ENCODE results near the gene ANKRD63. TPM values are rescaled to one million over a fixed set of nuclear protein-coding genes. Genes with fewer than 3 reads are reported as not detected.

ANKRD63 gene
- total RNA-seq, 1 donor, result not detected

DNA sequence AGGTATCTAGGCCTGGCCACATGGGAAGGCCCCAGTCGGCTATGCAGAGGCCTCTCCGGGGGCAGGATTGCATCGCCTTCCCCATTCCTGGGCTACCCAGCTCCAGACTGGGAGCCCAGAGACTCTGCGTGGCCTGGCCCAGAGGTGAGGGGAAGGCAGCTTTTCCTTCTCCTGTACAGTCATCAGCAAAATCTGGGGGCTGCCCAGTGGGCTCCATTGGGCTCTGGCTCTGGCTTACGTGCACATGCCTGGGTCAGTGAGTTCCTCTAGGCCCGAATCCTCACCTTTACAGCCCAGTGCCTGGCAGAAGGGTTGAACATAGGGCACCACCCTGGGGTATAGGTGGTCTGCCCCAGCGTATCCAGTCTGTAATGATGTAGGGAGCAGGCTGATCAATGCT is 3.9 kb upstream of the ANKRD63 start:
- Histone ChIP-seq H3K27me3 (ENCODE audit: insufficient read depth, low read length) (peaks cover 30% of the 10 kb centered on the region), H3K4me1 (ENCODE audit: insufficient read depth, low read length) (peaks cover 2% of the 10 kb centered on the region), H3K27ac (ENCODE audit: low read depth, low read length) (no peak overlapping the region), H3K79me2 (ENCODE audit: insufficient read depth, low read length) (no peaks in the 10 kb centered on the region), H3K4me3 (ENCODE audit: insufficient read depth, low read length) (no peak overlapping the region), H3K4me2 (ENCODE audit: insufficient read depth, low read length) (no peak overlapping the region), H4K20me1 (ENCODE audit: insufficient read depth, low read length) (no peaks in the 10 kb centered on the region), H3K36me3 (ENCODE audit: insufficient read depth, low read length) (no peaks in the 10 kb centered on the region), H3K9me3 (ENCODE audit: low read depth, low read length) (no peaks in the 10 kb centered on the region), H2AFZ (ENCODE audit: low read length) (no peak overlapping the region)
- no peak for DNase-seq (ENCODE audit: insufficient read length, low spot score, missing footprints)
- TF ChIP-seq, protein P1, sequence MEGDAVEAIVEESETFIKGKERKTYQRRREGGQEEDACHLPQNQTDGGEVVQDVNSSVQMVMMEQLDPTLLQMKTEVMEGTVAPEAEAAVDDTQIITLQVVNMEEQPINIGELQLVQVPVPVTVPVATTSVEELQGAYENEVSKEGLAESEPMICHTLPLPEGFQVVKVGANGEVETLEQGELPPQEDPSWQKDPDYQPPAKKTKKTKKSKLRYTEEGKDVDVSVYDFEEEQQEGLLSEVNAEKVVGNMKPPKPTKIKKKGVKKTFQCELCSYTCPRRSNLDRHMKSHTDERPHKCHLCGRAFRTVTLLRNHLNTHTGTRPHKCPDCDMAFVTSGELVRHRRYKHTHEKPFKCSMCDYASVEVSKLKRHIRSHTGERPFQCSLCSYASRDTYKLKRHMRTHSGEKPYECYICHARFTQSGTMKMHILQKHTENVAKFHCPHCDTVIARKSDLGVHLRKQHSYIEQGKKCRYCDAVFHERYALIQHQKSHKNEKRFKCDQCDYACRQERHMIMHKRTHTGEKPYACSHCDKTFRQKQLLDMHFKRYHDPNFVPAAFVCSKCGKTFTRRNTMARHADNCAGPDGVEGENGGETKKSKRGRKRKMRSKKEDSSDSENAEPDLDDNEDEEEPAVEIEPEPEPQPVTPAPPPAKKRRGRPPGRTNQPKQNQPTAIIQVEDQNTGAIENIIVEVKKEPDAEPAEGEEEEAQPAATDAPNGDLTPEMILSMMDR (IDR thresholded peaks at IDR 0.05; ENCODE audit: extremely low read depth, low read depth, low read length), result no peak

DNA sequence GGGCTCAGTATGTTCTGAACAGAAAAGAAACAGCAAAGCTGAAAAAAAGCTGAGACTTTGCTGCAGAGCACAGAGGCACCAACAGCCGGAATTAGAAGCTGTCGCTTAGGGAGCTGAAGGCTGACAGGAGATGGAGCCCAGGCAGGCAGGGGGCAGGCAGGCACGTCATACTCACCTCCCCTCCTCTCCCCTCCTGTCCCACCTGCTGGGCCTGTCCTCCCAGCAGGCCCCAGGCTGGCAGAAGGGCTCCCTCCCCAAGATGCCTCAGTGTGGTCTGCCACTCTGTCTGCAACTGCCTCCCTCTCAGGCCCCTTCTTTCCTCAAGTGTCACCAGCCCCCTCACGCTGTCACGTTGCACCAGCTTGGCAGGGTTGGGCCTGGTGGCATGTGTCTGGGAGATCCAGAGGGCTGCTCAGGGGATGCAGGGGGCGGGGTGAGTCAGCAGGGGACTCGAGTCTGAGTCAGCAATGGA is 3.2 kb upstream of the ANKRD63 start:
- peaks cover 2% of the 10 kb centered on the region for H3K4me1 ChIP-seq (ENCODE audit: insufficient read depth, low read length)
- DNase-seq (ENCODE audit: insufficient read length, low spot score, missing footprints), result no peak
- H3K27me3 ChIP-seq (ENCODE audit: insufficient read depth, low read length), result peaks cover 32% of the 10 kb centered on the region
- TF ChIP-seq, protein P1 (IDR thresholded peaks at IDR 0.05; ENCODE audit: extremely low read depth, low read depth, low read length), result no peak
- no peaks in the 10 kb centered on the region for H3K36me3 ChIP-seq (ENCODE audit: insufficient read depth, low read length)
- no peak overlapping the region for H3K27ac ChIP-seq (ENCODE audit: low read depth, low read length)
- no peak overlapping the region for H3K4me2 ChIP-seq (ENCODE audit: insufficient read depth, low read length)
- no peaks in the 10 kb centered on the region for H3K79me2 ChIP-seq (ENCODE audit: insufficient read depth, low read length)
- no peak overlapping the region for H2AFZ ChIP-seq (ENCODE audit: low read length)
- no peaks in the 10 kb centered on the region for H4K20me1 ChIP-seq (ENCODE audit: insufficient read depth, low read length)
- no peaks in the 10 kb centered on the region for H3K9me3 ChIP-seq (ENCODE audit: low read depth, low read length)
- no peak overlapping the region for H3K4me3 ChIP-seq (ENCODE audit: insufficient read depth, low read length)

DNA sequence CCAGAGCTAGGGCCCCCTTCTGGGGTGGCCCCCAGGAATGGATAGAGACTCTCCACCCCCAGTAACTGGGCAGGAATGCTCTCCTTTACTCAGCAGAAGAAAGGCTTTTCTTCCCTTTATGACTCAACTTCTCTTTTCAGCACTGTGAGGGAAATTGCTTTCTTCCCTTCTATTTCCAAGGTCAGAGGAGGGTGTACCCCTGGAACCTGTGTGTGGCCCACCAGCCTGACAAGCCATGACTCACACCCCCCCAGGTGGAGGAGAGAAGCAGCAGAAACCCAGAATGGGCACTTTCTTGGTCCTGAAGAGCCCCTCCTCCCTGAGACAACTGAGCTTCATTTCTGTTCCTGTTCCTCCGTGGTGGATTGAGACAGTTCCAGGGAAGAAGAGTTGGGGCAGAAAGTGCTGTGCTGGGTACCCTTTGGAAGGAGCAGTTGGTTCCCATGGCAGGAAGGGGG is 2.7 kb upstream of the ANKRD63 start:
- DNase-seq (ENCODE audit: insufficient read length, low spot score, missing footprints), result peak; percentile 93
- H4K20me1 ChIP-seq (ENCODE audit: insufficient read depth, low read length), result no peaks in the 10 kb centered on the region
- H3K4me1 ChIP-seq (ENCODE audit: insufficient read depth, low read length), result peaks cover 2% of the 10 kb centered on the region
- H3K27ac ChIP-seq (ENCODE audit: low read depth, low read length), result no peak overlapping the region
- H3K27me3 ChIP-seq (ENCODE audit: insufficient read depth, low read length), result peaks cover 37% of the 10 kb centered on the region
- H3K4me2 ChIP-seq (ENCODE audit: insufficient read depth, low read length), result no peak overlapping the region
- no peaks in the 10 kb centered on the region for H3K36me3 ChIP-seq (ENCODE audit: insufficient read depth, low read length)
- no peaks in the 10 kb centered on the region for H3K79me2 ChIP-seq (ENCODE audit: insufficient read depth, low read length)
- TF ChIP-seq, protein P1 (IDR thresholded peaks at IDR 0.05; ENCODE audit: extremely low read depth, low read depth, low read length), result no peak
- no peak overlapping the region for H3K4me3 ChIP-seq (ENCODE audit: insufficient read depth, low read length)
- H2AFZ ChIP-seq (ENCODE audit: low read length), result no peak overlapping the region
- H3K9me3 ChIP-seq (ENCODE audit: low read depth, low read length), result no peaks in the 10 kb centered on the region

DNA sequence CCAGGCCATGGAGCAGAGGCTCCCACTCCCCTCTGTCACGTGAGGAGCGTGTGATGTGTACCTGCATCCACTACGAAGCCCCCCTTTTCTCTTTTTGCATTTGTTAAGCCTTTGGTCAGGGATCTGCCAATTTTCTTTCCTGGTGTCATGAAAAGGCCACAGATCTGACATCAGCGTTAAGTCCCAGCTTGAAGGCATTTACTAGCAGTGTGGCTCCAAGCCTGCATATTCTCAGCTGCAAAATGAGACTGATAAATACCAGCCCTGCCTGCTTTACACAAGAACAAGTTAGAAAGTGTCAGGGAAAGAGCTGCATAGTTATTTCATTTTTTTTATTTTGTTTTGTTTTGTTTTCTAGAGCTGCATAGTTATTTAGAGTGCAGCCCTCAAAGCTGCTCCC is 2.3 kb upstream of the ANKRD63 start:
- no peaks in the 10 kb centered on the region for H3K79me2 ChIP-seq (ENCODE audit: insufficient read depth, low read length)
- no peak overlapping the region for H2AFZ ChIP-seq (ENCODE audit: low read length)
- H3K4me3 ChIP-seq (ENCODE audit: insufficient read depth, low read length), result no peak overlapping the region
- H3K4me2 ChIP-seq (ENCODE audit: insufficient read depth, low read length), result no peak overlapping the region
- H3K27me3 ChIP-seq (ENCODE audit: insufficient read depth, low read length), result peaks cover 37% of the 10 kb centered on the region
- H3K36me3 ChIP-seq (ENCODE audit: insufficient read depth, low read length), result no peaks in the 10 kb centered on the region
- no peaks in the 10 kb centered on the region for H4K20me1 ChIP-seq (ENCODE audit: insufficient read depth, low read length)
- H3K9me3 ChIP-seq (ENCODE audit: low read depth, low read length), result no peaks in the 10 kb centered on the region
- no peak for DNase-seq (ENCODE audit: insufficient read length, low spot score, missing footprints)
- H3K27ac ChIP-seq (ENCODE audit: low read depth, low read length), result no peak overlapping the region
- peaks cover 2% of the 10 kb centered on the region for H3K4me1 ChIP-seq (ENCODE audit: insufficient read depth, low read length)
- TF ChIP-seq, protein P1 (IDR thresholded peaks at IDR 0.05; ENCODE audit: extremely low read depth, low read depth, low read length), result no peak

Data from osteoblast (primary cell).